GM03348 (cell line): ENCODE data around the gene CACUL1.
"Not testable (repeated sequence)": the region's sequence is repeated elsewhere in the genome, so short reads cannot be mapped to it uniquely, and the experiment has no call there.

ENCODE experiments used
- DNase-seq: peaks from one replicate; pipeline ENCODE4 v3.0.0; 2012; ENCODE audit warnings: low spot score

CACUL1 gene

GRCh38 chr10:118754556-118755423 lies at the start of gene CACUL1:
CACUL1 (minus strand) TSS chr10:118754970; CDS start chr10:118754762, 208 bp downstream.
- peak; percentile 100 for DNase-seq

- no peak for DNase-seq
These were observed 49.5 kb upstream of the CACUL1 start for GRCh38 chr10:118804262-118804773.

GRCh38 chr10:118802126-118802793 lies 47.5 kb upstream of the CACUL1 start:
- no peak for DNase-seq

GRCh38 chr10:118800920-118801319 lies 46.1 kb upstream of the CACUL1 start:
- DNase-seq: no peak

- DNase-seq: no peak
These were observed 45.0 kb upstream of the CACUL1 start for GRCh38 chr10:118799777-118800176.

GRCh38 chr10:118798231-118798662 lies 43.5 kb upstream of the CACUL1 start:
- DNase-seq: peak; percentile 54

- DNase-seq: not testable (repeated sequence)
These were observed 40.2 kb upstream of the CACUL1 start for GRCh38 chr10:118794971-118795370.

GRCh38 chr10:118793545-118793944 lies 38.8 kb upstream of the CACUL1 start:
- DNase-seq: no peak

- peak; percentile 51 for DNase-seq
These were observed 37.8 kb upstream of the CACUL1 start for GRCh38 chr10:118792526-118792925.

GRCh38 chr10:118790058-118790457 lies 35.3 kb upstream of the CACUL1 start:
- no peak for DNase-seq

- DNase-seq: no peak
These were observed 30.8 kb upstream of the CACUL1 start for GRCh38 chr10:118785551-118785950.

GRCh38 chr10:118783776-118784545 lies 29.2 kb upstream of the CACUL1 start:
- DNase-seq: no peak

GRCh38 chr10:118782916-118783465 lies 28.2 kb upstream of the CACUL1 start:
- not testable (repeated sequence) for DNase-seq

- DNase-seq: no peak
These were observed 26.8 kb upstream of the CACUL1 start for GRCh38 chr10:118781541-118781940.

GRCh38 chr10:118778727-118779126 lies 24.0 kb upstream of the CACUL1 start:
- no peak for DNase-seq

GRCh38 chr10:118776960-118777359 lies 22.2 kb upstream of the CACUL1 start:
- DNase-seq: no peak

GRCh38 chr10:118776033-118776432 lies 21.3 kb upstream of the CACUL1 start:
- DNase-seq: no peak

- no peak for DNase-seq
These were observed 20.7 kb upstream of the CACUL1 start for GRCh38 chr10:118775478-118775877.

GRCh38 chr10:118773041-118773440 lies 18.3 kb upstream of the CACUL1 start:
- DNase-seq: no peak

GRCh38 chr10:118771976-118772375 lies 17.2 kb upstream of the CACUL1 start:
- no peak for DNase-seq

GRCh38 chr10:118769898-118770600 lies 15.3 kb upstream of the CACUL1 start:
- no peak for DNase-seq
